Esophagus mucosa (tissue), 1 donor: ENCODE measurements around the gene PROS1. TPM values are rescaled to one million over a fixed set of nuclear protein-coding genes. Genes with fewer than 3 reads are reported as not detected.
A peak's percentile ranks its signal among the peaks of the same experiment; 100 is the strongest.
"Not testable (repeated sequence)": the region's sequence is repeated elsewhere in the genome, so short reads cannot be mapped to it uniquely, and the experiment has no call there.

Experiments used
- ATAC-seq: fragments of 200-7000 bp; cut with Tn5 transposase; one replicate; pipeline ENCODE4 v1.9.1; 2020
- total RNA-seq: library from RNA; stranded (reverse); gene quantifications from one replicate; pipeline ENCODE4 v1.2.4, GENCODE V29; 2023
- donor health status: DM: yes; HTN: yes; CAD: no.

Gene PROS1
- total RNA-seq, 1 donor from 2014 or later: 10.0 TPM

DNA sequence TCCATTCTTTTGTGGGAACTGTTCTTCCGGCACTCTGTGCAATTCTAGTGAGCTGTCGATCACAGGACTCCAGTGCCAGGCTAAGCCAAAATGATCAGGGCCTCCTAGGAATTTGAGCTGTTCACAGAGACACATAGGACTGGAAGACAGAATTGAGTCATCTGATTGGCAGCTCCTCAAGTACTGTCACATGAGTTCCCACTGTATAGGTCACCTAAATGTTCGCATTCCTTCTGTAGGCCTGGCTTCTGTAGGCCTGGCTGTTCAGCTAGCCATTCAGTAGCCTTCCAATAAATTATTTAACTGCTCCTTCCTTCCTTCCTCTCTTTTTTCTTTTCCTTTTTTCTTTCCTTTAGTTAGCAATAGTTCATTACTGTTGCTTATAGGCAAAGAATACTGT, 4.3 kb downstream of the PROS1 start:
- peak; percentile 77 for ATAC-seq

DNA sequence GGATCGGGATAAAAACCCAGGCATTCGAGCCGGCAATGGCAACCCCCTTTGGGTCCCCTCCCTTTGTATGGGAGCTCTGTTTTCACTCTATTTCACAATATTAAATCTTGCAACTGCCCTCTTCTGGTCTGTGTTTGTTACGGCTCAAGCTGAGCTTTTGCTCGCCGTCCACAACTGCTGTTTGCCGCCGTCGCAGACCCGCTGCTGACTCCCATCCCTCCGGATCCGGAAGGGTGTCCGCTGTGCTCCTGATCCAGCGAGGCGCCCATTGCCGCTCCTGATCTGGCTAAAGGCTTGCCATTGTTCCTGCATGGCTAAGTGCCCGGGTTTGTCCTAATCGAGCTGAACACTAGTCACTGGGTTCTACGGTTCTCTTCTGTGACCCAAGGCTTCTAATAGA, 8.6 kb downstream of the PROS1 start:
- ATAC-seq: not testable (repeated sequence)

DNA sequence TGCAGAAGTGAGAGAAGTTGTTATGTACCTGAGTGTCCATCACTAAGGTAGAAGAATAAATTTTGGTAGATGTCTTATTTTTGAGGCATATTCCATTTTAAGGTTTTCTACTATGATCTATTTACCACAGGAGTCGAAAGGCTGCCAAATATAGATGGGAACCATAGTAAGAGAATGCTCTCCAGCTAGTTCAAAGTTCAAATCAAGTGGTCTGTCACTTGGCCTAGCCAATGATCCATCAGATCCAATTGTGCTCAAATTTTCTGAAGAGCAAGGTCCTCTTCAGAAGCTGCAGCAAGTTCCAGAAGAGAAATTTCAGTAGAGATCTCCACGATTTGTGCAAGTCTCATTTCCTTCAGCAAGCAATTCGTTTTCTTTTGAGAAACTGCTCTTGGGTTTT, 10.9 kb downstream of the PROS1 start:
- ATAC-seq: no peak

DNA sequence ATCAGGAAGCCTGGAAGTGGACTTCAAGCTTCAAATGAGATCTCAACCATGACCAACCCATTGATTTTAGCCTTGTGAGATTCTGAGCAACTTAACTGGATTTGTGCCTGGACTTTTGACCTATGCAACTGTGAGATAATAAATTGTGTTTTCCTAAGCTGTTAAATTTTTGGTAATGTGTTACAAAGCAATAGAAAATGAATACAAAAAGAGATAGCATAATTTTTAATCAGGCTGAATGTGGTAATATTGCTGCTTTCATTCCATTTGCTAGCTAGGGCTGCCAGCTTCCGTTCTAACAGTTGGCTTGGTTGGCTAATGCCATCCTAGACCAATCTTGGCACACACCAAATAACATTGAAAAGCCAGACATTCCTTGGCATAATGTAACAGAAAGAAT, 12.2 kb downstream of the PROS1 start:
- no peak for ATAC-seq

DNA sequence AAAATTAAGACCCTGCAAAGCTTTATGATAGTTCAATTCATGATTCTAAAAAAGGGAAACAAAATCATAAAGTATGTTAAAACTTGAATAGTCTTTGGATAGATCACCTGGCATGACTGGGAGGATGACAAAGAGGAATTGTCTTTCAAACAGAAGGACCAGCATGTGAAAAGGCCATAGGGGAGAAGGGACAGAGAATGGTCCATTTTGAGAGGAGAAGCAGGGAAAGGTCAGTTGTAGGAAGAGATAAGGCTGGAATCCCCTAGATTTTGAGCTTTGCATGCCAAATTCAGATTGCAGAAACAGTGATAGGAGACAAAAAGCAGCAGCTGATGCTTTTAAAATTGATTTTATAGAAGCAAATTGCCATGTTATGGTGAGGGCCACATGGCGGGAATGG, 12.7 kb downstream of the PROS1 start:
- ATAC-seq: no peak

DNA sequence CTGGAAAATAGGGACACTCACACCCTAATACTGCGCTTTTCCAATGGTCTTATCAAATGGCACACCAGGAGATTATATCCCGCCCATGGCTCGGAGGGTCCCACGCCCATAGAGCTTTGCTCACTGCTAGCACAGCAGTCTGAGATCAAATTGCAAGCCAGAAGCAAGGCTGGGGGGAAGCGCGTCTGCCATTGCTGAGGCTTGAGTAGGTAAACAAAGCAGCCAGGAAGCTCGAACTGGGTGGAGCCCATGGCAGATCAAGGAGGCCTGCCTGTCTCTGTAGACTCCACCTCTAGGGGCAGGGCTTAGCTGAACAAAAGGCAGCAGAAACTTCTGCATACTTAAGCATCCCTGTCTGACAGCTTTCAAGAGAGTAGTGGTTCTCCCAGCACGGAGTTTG, 23.7 kb downstream of the PROS1 start:
- ATAC-seq: not testable (repeated sequence)

DNA sequence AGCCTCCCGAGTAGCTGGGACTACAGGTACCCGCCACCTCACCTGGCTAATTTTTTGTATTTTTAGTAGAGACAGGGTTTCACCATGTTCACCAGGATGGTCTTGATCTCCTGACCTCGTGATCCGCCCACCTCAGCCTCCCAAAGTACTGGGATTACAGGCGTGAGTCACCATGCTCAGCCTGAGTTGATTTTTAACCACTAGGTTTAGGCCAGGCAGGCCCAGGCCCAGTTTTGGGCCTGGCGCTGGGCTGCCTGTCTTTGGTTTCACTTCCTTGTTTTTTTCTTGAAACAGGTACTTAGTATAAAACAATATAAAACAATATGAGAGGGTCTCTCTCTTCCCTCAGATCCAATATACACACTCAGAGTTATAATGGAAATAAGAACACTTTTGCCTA, 36.2 kb downstream of the PROS1 start:
- not testable (repeated sequence) for ATAC-seq

DNA sequence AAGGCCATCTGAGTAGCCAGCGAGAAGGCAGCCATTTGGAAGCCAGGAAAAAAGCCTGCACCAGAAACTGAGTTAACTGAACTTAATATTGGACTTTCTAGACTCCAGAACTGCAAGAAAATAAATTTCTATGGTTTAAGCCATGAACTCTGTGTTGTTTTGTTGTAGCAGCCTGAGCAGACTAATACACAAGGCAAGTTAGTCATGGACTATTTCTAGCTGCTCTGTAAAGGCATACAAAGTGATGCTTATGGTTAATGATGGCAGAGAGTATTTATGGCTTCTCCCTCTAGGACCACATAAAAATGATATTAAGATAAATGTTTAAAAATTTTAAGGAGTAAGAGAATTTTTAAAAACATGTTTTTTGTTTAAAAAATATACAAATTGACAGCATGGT, 37.1 kb downstream of the PROS1 start:
- no peak for ATAC-seq

DNA sequence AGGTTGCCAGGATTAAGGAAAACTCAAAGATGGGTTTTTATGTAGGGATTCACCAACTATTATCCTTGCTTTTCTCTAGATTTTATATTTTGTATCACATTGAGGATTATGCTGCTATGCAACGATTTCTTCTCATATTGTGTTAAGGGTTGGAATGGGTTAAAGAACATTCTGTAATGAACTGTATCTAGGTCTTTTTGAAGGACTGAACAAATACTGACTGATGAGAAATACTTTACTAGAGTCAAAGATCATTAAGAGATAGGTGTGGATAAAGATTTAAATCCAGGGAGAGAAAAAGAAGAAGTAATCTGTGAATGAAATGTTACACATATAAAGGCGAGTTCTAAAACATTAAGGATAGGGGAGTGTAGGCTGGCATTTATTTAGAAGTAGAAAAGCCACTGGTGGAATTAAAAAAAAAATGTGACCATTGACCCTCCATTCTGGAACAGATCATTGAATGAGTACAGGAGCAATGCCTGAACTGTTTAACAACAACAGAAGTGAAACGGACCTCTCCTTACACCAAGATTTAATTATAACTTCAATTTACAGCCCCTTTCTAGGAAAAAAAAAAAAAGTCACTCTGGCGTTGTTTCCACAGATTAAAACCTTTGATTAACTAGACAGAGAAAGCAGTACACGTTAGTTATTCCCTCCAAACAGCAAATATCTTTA, 39.2 kb downstream of the PROS1 start:
- ATAC-seq: no peak

DNA sequence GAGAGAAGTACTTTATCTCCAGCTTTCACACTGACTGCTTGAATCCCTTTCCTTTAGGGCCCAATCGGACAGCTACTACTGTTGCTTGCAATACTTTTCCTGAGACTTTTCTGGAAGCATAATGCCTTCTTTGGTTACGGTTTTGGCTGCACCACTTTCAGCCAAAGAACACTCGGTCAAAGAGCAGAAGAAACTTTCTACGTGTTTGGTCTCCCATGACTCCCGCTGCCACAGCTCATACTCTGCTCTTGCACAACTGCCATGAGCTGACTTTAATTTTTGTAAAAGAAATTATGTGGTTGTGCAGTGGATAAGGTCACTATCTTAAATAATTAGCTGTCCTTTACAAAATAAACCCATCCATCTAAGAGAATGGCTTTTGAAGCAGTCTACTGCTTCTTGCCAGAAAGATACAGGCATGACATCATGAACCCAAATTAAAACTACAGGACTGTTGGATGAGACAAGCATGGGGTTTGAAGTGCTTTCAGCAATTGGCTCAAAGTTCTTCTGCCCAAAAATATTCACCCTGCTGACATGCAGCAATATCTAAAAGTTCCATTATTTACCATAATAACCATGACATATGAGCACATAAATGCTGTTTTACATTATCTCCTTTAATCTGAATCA, 42.0 kb downstream of the PROS1 start:
- ATAC-seq: no peak

DNA sequence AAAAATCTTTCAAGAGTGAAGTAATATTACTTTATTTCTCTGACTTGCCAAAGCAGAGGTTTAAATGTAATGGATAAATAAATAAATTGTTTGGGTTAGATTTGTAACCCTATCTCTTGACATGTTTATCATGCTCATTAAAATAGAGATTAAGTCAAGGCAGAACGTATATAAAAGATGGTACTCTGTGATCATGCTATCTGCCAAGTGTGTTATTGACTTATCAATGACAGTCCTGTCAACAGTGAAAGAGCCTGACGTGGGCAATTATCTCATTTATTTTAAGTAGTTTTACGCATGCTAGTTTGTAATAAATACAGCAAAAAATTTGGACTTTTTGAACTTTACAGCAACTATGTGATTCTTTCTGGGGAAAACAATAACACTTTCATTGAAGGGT, 43.7 kb downstream of the PROS1 start:
- no peak for ATAC-seq

DNA sequence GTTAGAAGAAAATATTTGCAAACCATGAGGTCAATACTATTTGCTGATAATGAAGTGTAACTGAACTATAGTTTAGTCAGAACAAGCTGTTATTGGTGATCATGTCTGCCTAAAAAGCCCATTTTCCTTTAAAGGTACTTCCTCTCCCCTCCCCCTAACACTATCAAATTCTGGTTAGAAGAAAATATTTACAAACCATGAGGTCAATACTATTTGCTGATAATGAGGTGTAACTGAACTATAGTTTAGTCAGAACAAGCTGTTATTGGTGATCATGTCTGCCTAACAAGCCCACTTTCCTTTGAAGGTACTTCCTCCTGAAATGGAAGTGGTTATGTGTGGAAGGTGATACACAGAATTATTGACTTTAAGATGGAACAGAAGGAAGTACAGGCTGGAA, 46.9 kb downstream of the PROS1 start:
- ATAC-seq: no peak

DNA sequence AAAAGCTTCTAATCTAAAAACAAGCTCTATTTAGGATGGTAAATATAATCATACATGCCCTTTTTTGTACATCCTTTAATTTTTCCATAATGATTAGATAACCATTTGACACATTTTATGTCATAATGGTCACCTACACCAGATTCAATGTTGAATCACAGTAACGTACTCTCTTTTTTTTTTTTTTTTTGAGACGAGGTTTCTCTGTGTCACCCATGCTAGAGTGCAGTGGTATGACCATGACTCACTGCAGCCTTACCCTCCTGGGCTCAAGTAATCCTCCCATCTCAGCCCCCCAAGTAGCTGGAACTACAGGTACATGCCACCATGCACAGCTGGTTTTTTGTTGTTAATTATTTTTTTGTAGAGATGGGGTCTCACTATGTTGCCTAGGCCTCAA, 49.2 kb downstream of the PROS1 start:
- ATAC-seq: no peak

DNA sequence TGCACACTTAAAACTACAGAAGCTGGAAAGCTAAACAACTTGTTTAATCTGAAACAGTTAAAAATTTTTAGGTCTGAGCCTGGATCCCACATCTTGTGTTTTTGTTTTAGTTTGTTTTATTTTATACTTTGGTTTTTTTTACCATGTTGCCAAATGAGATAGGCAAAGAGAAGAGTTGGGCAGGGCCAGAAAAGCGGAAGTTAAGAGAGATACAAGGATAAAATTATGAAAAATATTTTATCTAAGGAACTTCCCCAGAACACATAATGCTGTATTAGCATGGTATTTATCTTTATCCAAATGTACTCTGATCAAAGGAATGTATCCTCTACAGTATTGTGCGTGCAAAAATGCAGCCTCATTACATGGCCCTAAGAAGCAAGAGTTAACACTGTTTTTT, 50.7 kb downstream of the PROS1 start:
- ATAC-seq: no peak

DNA sequence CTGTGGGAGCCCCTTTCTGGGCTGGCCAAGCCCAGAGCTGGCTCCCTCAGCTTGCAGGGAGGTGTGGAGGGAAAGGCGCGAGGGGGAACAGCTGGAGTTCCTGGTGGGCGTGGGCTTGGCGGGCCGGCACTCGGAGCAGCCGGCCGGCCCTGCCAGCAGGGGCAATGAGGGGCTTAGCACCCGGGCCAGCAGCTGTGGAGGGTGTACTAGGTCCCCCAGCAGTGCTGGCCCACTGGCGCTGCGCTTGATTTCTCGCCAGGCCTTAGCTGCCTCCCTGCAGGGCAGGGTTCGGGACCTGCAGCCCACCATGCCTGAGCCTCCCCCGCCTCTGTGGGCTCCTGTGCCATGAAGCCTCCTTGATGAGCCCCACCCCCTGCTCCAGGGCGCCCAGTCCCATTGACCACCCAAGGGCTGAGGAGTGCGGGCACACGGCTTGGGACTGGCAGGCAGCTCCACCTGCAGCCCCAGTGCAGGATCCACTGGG, 56.1 kb downstream of the PROS1 start:
- not testable (repeated sequence) for ATAC-seq

DNA sequence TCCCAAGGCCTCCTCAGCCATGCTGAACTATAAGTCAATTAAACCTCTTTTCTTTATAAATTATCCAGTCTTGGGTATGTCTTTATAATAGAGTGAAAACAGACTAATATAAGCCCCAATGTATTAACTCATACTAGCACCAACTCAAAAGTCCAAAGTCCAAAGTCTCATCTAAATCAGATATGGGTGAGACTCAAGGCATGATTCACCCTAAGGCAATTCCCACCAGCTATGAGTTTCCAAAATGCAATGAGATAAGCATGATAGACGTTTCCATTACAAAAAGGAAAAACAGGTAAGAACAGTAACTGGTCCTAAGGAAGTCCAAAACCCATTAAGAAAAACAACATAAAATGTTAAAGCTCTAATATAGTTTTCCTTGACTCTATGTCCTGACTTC, 60.1 kb downstream of the PROS1 start:
- ATAC-seq: not testable (repeated sequence)

DNA sequence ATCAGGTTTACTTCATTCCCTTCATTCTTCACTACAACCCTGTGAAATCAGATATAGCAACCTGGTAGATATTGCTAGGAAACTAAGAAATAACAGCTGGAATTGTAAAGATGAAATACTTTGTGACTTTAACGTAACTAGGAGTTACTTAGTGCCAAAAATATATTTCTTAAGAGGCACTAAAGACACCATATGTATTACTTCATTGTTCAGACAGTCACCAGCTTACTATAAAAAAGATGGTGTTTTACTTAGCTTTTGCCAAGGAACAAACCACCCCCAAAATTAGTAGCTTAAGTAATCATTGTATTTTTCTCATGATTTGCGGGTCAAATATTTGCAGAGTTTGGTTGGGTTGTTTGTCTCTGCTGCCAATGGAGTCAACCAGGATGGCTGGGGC, 62.5 kb downstream of the PROS1 start:
- ATAC-seq: no peak

DNA sequence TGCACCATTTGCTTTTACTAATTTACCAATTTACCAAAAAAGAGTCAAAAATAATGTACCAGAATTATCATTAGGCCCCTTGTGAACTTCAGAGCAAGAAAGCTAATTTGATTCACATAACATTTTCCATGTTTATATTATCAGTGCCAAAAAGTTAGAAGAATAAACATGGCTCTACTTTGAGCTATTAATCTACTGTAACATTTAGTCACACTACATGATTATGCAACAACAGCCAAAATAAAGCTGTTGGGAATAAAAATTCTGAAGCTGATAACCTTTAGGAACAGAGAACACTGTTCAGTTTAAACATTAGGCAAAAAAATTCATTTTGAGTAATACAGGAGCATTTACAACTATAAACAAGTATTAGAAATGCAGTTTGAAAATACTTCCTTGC, 63.6 kb downstream of the PROS1 start:
- ATAC-seq: no peak

DNA sequence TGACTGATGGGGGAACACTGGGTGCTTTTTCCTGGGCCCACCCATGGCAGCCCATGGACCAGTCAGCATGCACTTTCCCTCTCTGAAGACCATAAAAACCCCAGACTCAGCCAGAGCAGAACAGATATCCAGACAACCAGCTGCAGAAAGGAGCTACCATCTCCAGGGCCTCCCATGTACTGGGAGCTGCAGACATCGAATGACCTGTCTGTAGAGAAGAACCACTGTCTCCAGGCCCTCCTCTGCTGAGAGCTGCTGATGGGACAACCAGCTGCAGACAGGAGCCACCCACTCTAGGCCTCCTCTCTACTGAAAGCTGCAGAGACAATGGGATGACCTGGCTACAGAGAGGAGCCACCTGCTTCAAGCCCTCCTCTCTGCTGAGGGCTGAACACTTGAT, 66.6 kb downstream of the PROS1 start:
- ATAC-seq: no peak

DNA sequence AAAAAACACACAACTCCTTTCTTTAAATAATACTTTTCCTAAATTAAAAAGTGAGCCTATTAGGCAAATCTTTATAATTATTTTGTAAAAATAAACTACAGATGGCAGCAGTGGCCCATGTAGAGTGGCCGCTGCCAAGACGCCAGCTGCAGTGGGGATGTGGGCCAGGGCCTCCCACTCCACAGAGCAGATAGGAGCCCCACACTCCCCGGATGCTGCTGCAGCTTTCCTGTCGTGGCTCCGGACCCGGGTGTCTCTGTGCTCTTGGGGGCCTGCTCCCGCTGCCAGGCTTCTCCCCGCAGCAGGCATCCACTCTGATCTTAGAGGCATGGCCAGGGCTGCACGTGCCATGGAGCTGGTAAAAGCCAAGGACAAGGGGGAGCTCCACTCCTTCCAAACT, 67.5 kb downstream of the PROS1 start:
- ATAC-seq: no peak

DNA sequence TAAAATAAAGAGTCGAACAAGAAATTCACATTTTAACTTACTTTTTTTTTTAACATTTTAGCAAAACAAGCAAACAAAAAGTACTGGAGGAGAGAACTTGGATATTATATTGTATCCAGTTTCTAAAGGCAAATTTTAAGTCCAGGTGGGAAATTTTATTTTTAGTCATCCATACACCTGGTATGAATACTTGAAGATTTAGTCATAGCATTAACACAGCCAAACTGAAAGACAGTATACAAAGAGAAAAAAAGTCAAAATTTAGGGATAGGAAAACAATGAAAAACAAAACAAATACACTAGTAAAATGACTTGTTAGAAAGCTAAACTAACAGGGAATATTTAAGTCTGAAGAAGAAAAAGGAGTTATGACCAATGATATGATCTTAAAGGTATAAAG, 69.1 kb downstream of the PROS1 start:
- no peak for ATAC-seq

DNA sequence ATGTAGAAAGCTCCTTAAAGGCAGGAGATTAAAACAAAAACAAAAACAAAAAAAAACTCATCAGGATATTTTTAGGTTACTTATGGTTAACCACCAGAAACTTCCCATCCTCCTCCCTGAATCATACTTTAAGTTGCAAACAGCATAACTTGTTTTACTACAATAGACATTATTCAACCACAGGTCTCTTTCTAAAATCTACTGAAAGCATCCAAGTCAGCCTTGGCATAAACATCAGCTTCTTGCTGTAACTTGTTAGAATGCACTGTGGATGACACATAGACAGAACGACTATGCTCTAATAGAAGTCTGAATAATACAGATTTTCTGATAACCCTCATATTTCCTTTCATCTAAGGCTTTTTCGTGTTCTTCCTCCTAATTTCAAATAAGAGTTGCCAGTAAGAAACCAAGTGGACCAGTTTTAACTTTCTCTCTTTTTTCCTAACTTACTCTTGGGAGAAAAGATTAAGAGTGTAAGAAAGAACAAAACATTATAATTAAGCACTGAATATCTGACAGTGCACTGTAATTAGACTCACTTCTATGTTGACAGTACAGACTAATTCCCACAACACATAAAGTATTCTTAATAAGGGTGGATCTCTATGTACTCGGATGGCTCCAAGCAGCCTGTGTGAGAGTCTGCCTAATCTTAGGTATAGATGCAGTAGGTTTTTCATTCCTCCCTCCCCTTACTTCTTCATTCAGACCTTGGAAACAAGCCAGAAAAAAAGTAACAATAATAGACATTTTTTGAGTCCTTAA, 95.3 kb downstream of the PROS1 start:
- peak; percentile 98 for ATAC-seq

DNA sequence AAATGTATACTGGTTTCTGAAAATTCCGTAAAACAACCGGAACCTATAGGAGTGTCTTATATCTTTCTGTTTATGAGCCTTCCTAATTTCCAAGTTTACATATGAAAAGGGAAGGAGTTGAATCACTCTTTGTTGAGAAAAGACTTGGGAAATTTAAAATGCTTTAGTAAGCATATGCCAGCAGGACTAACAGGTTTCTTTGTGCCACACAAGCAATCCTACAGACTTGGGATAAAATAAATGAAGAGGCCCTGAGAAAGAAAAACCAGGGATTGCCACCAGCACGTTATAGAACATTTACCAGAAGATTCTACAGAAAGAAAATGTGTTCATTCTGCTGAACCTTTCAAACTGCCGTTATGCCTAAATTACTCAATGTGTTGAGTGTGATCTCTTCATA, 96.3 kb downstream of the PROS1 start:
- peak; percentile 86 for ATAC-seq

DNA sequence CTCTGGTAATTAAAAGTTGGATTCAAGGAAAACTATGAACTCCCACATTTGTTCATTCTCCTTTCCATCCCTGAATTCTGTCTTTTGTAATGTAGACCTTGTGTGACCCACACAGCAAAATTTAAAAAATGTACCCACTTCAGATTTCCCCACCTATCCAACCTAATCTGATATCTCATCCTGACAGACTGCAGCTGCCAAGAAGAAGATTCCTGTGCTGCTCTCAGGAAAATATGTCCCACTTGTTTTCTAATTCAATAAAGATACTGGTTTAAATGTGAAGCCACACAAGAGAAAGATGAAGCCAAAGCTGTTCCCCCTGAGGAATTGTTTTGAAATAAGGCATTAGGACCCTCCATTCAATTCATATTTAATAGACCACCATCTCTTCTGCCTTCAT, 100.3 kb downstream of the PROS1 start:
- ATAC-seq: not testable (repeated sequence)
